Subcutaneous adipose tissue (tissue), 4 donors: ENCODE data around the gene CNPY2. TPM values are rescaled to one million over a fixed set of nuclear protein-coding genes. Genes with fewer than 3 reads are reported as not detected.

Experiments used
- total RNA-seq, 4 donors: library from RNA; depleted of rRNA; stranded (reverse); fragments of >200 nt; gene quantifications; one replicate each; pipeline ENCODE4 v1.1.0, GENCODE V29; 2016
- TF ChIP-seq, protein P1 (sequence below): fragments of 450-650 bp; IDR thresholded peaks from one replicate; pipeline ENCODE4 v1.5.1; 2016; ENCODE audit warnings: low read depth, mild to moderate bottlenecking, control low read depth, antibody characterized with exemption, moderate library complexity

The CNPY2 gene
- total RNA-seq, 4 donors from 2014 or later = 59.7 to 76.7 (median 64.7) TPM

DNA sequence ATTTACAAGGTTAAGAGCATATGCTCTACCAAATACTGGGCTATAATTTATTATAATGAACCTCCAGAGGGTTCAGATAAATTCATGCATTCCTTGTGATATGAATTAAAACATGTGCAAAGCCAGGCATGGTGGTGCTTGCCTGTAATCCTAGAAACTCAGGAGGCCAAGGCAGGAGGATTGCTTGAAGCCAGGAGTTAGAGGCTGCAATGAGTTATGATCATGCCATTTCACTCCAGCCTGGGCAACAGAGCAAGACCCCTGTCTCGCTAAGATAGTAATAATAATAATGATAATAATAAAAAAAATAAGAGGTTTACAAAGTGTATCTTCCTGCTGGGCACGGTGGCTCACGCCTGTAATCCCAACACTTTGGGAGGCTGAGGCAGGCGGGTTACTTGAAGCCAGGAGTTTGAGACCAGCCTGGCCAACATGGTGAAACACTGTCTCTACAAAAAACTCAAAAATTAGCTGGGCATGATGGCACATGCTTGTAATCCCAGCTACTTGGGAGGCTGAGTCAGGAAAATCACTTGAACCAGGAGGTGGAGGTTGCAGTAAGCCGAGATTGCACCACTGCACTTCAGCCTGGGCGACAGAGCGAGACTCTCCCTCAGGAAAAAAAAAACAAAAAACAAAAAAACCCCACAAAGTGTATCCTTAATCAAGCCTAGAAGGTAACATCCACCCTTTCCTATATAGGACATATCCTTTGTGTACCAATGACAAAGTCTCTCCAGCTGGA is 8.4 kb downstream of the CNPY2 start:
- TF ChIP-seq, protein P1, sequence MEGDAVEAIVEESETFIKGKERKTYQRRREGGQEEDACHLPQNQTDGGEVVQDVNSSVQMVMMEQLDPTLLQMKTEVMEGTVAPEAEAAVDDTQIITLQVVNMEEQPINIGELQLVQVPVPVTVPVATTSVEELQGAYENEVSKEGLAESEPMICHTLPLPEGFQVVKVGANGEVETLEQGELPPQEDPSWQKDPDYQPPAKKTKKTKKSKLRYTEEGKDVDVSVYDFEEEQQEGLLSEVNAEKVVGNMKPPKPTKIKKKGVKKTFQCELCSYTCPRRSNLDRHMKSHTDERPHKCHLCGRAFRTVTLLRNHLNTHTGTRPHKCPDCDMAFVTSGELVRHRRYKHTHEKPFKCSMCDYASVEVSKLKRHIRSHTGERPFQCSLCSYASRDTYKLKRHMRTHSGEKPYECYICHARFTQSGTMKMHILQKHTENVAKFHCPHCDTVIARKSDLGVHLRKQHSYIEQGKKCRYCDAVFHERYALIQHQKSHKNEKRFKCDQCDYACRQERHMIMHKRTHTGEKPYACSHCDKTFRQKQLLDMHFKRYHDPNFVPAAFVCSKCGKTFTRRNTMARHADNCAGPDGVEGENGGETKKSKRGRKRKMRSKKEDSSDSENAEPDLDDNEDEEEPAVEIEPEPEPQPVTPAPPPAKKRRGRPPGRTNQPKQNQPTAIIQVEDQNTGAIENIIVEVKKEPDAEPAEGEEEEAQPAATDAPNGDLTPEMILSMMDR = no peak

DNA sequence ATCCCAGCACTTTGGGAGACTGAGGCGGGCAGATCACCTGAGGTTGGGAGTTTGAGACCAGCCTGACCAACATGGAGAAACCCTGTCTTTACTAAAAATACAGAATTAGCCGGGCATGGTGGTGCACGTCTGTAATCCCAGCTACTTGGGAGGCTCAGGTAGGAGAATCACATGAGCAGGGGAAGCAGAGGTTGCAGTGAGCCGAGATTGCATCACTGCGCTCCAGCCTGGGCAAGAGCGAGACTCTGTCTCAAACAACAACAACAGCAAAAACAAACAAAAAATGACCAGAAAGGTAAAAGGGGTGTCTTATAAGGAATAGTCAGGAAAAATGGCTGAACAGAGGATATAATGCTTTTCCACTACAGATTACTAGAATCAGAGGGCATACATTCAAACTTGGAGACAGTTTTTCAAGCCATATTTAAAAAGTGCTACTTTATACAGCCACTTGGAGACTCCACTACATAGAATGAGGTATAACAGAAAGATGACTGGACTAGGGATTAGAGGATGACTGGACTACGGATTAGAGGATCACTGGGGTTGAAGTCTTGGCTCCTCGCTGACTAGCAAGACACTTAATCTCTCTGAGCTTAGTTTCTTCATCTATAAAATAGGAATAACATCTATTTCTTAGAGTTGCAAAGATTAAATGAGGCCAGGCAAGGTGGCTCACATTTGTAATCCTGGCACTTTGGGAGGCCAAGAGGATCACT is 10.8 kb downstream of the CNPY2 start:
- TF ChIP-seq, protein P1 = no peak

DNA sequence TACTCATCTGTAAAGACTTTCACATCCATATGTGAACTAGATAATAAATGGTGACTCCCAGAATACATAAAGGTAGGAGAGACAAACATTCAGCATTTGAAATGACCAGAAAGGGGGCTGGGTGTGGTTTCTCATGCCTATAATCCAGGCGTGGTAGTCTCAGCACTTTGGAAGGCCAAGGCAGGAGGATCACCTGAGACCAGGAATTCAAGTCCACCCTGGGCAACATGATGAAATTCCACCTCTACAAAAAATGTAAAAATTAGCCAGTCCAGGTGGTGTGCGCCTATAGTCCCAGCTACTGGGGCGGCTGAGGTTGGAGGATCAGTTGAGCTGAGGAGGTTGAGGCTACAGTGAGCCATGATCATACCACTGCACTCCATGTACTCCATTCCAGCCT is 11.5 kb downstream of the CNPY2 start:
- TF ChIP-seq, protein P1 = no peak

DNA sequence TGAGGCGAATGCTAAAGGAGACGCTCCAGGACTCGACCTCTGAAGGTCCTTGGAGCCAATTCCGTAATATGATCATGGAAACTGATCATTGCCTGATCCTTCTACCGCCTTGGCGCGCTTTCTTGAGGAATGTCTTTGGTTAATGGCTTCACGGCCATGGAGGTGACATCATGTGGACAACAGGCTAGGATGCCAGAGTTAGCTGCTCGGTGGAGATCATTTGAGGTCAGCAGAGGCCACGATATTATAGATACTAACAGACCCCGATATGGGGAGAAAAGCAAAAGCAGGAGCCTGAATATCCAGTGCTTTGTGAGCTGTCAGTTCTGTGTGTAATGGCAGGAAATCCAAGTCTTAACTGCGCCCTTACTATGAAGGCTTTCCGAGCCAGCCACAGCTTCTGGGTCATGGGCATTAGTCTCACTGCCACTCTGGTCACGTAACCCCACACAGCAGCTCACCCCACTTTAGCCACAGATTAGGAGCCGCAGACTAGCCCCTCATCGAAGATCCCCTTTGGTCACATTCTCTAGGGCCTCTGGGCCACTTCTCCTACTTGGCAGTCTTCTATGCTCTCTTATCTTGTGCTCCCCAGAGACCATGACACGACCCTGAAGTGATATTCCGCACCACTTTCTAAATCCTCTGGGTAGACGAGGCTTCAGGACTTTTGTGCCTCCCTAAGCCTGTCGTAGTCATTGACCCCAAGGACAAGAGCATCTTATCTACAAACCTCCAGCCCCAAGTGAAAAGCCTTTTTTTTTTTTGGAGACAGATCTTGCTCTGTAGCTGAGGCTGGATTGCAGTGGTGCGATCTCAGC is 14.9 kb downstream of the CNPY2 start:
- TF ChIP-seq, protein P1 = no peak

DNA sequence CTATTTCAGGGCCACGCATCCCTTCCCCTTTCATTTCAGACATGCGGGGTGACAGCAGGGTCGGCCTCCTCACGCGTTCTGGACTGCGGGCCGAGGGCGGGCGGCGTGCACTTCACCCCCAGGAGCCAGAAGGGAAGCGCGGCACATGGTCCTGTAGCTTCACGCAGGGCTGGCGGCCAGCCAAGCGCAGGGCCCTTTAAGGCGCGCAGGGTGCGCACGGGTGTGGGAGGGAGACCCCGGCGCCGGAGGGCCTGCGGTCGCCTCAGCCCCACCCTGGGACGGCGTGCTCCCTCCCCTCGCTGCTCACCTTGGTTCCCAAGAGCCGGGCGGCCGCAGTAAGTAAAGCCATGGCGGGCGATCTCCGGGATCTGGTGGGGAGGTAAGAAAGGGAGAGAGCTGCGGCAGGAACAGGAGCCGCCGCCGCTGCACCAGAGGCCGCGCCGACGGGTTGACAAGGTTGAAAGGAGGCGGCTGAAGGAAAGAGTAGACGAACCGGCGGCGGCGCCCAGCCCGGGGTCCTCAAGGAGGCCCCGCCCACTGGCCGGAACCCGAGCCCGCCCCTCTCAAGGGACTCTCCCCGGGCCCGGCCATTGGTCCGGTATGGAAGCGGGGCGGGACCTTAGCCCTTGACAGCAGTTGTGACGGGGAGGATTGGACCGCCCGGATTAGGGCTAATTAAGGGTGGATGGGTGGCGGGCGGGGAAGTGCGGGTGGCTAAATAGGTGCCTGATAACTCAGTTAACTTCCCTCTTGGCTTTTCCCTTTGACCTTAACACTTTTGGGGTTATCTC is 15.7 kb downstream of the CNPY2 start, which contains the start of gene CS:
Gene CS (minus strand): TSS at position 478 of the 791 bp plus-strand sequence. CDS start 129 bp downstream, at position 349.
- TF ChIP-seq, protein P1 = no peak

DNA sequence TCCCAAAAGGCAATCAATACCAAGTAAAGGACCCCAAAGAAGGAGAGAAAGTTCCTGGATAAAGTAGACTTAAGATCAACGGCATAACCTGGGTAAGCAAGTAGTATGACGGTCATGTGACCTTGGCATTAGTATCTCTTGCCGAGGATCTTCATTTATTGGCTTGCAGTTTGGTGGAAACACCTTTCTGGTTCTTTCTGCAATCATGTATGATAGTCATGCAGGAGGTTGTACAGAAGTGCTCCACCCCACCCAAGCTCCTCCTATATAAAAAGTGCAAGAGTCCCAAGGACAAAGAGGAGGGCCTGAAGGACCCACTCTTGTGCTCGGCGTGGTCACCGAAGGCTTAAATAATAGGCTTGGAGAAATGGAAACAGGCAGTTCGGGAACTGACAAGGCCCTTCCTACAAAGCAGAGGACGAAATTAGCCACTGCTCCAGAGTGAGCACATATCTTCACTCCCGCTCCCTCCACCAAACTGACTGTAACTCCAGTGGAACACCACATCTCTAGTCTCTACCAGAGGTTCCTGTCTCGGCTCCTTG is 16.4 kb downstream of the CNPY2 start:
- TF ChIP-seq, protein P1 = no peak
